ENCODE measurements around the gene FA2H. TPM values are rescaled to one million over a fixed set of nuclear protein-coding genes. Genes with fewer than 3 reads are reported as not detected.
"Not testable (repeated sequence)": the region's sequence is repeated elsewhere in the genome, so short reads cannot be mapped to it uniquely, and the experiment has no call there.

The FA2H gene
- polyA plus RNA-seq, 4 donors: 6.7 to 17.8 (median 10.6) TPM

DNA sequence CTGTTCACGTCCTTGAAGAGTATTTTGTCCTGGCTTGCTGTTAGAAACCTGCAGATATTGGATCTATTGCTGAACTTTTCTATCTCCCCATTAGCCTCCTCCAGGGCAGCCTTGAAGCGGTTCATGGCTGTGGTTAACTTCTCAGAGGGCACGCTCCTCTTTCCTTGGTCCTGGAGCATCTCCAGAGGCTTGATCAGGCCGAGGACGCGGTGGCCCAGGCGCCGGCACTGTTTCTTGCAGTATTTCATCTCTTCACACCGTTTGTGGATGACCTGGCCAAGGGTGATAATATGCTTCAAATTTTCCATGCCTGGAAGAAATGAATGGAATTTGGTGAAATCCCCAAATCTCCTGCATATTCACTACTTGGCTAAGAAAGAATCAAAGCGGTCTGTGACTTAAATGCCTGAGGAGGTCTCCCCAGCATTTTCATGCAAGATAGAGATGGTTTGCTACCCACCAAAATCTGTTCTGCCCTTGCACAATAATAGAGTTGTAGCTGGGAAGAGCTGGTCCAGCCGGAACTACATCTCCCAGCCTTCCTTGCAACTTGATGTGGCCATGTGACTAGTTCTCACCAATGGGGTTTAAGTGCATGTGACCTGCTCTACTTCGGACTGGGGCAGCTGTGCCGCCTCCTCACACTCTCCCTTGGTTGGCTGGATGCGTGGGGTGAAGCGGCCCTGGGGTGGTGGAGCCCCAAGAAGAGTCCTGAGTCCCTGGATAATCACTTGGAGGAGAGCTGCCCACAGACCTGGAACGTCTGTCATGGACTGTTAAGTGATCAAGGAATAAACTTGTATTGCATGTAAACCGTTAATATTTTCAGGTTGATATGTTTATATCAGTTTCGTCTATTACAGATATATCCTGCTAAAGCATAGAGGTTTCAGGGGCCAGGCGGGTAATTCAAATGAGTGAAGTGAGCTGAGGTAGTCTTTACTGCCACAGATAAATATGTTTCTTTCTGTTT, 78.9 kb downstream of the FA2H start:
- H3K27ac ChIP-seq (ENCODE audit: low read depth in 1 of 3, low read length in 2 of 3): no peak overlapping the region
- no peak for FAIRE-seq

DNA sequence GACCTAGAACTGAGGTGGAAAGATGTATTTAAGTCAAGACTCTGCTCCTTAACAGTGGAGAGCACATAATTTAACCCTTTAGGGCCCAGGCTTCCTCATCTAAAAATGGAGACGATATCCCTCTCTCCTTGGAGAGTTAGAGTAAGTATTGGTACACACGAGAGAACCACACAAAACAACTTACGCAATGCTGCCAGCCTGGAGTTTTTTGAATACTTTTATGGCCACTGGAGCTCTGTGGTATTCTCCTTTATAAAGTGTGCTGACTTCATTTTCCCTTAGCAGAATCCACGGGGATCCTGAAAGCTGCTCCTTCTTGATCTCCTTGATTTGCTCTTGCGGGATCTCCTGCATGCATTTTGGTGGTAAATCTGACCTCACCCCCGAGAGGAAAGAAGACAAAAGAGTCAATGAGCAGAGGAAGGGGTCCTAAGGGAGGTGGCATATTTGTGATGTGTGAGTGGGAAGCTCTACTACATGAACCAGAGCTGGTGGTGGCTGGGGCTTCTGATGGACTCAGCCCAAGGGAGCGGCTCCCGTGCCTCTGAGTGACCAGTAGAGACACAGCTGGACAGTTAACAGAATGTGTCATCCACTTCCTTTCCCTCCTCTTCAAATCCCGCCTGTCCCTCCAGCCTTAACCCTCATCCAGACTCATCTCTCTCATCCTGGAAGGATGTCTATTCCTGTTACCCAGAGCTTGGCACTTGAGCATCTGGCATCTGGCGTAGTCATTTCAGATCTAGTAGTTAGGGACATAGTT, 83.3 kb downstream of the FA2H start:
- no peaks in the 10 kb centered on the region for H3K9me3 ChIP-seq (ENCODE audit: control insufficient read depth in 2 of 2, insufficient read depth in 1 of 2, low read depth in 1 of 2, low read length in 1 of 2)
- H3K4me1 ChIP-seq (ENCODE audit: control insufficient read depth in 3 of 3, insufficient read depth in 2 of 3, low read depth in 1 of 3, low read length in 2 of 3): peaks cover 0 to 3% (median under 1%) of the 10 kb centered on the region in 3 donors
- 85 to 97% (median 95%) methylated on average over 10 of the region's 10 CpGs for WGBS, 3 donors
- FAIRE-seq: no peak
- peaks cover 12 to 19% (median 14%) of the 10 kb centered on the region in 3 donors for H3K36me3 ChIP-seq (ENCODE audit: control insufficient read depth in 3 of 3, insufficient read depth in 2 of 3, low read depth in 1 of 3, low read length in 3 of 3)
- no peaks in the 10 kb centered on the region for H3K27me3 ChIP-seq (ENCODE audit: control insufficient read depth in 3 of 3, insufficient read depth in 3 of 3, low read length in 3 of 3)
- H3K27ac ChIP-seq (ENCODE audit: low read depth in 1 of 3, low read length in 2 of 3): no peak overlapping the region
- no peak overlapping the region for H3K4me3 ChIP-seq (ENCODE audit: low read depth in 1 of 3, low read length in 3 of 3)
- DNase-seq: no peak

More for the DNA sequence above, 78.9 kb downstream of the FA2H start:
- Histone ChIP-seq H3K9me3 (ENCODE audit: control insufficient read depth in 2 of 2, insufficient read depth in 1 of 2, low read depth in 1 of 2, low read length in 1 of 2) (no peaks in the 10 kb centered on the region), H3K4me3 (ENCODE audit: low read depth in 1 of 3, low read length in 3 of 3) (peak overlapping the region in 2 of 3 donors; percentile 32 to 46), H3K27me3 (ENCODE audit: control insufficient read depth in 3 of 3, insufficient read depth in 3 of 3, low read length in 3 of 3) (no peaks in the 10 kb centered on the region), H3K4me1 (ENCODE audit: control insufficient read depth in 3 of 3, insufficient read depth in 2 of 3, low read depth in 1 of 3, low read length in 2 of 3) (peaks cover 0 to 5% (median 3%) of the 10 kb centered on the region in 3 donors), H3K36me3 (ENCODE audit: control insufficient read depth in 3 of 3, insufficient read depth in 2 of 3, low read depth in 1 of 3, low read length in 3 of 3) (peaks cover 9 to 16% (median 12%) of the 10 kb centered on the region in 3 donors)
- peak; percentile 90 to 95 for DNase-seq
- 49 to 53% (median 53%) methylated on average over 19 of the region's 19 CpGs for WGBS, 3 donors

DNA sequence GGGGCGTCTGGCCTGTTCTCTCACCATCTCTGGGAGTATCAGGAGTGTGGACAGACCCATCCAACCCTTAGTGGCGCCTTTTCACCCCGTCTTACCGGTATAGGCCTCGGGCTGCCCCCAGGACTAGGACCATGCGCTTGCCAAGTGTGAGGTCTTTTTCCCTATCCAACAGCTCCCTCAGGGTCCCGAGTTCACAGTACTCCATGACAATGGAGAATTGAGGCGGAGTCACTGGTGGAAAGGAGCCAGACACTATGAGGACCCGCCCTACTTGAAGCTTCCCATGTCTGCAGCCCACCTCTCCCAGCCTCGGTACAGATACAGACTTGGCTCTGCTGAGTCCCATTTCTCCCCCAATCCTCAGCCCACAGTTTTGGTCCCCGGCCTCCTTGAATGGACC, 92.1 kb downstream of the FA2H start:
- H3K27me3 ChIP-seq (ENCODE audit: control insufficient read depth in 3 of 3, insufficient read depth in 3 of 3, low read length in 3 of 3): no peaks in the 10 kb centered on the region
- H3K4me3 ChIP-seq (ENCODE audit: low read depth in 1 of 3, low read length in 3 of 3): no peak overlapping the region
- no peak for FAIRE-seq
- H3K9me3 ChIP-seq (ENCODE audit: control insufficient read depth in 2 of 2, insufficient read depth in 1 of 2, low read depth in 1 of 2, low read length in 1 of 2): no peaks in the 10 kb centered on the region
- H3K4me1 ChIP-seq (ENCODE audit: control insufficient read depth in 3 of 3, insufficient read depth in 2 of 3, low read depth in 1 of 3, low read length in 2 of 3): no peaks in the 10 kb centered on the region
- DNase-seq: no peak
- WGBS, 3 donors: 89 to 91% (median 91%) methylated on average over 11 of the region's 11 CpGs
- H3K27ac ChIP-seq (ENCODE audit: low read depth in 1 of 3, low read length in 2 of 3): no peak overlapping the region
- H3K36me3 ChIP-seq (ENCODE audit: control insufficient read depth in 3 of 3, insufficient read depth in 2 of 3, low read depth in 1 of 3, low read length in 3 of 3): peaks cover 6 to 37% (median 7%) of the 10 kb centered on the region in 3 donors

- H3K36me3 ChIP-seq (ENCODE audit: control insufficient read depth in 3 of 3, insufficient read depth in 2 of 3, low read depth in 1 of 3, low read length in 3 of 3): peaks cover 6 to 45% (median 14%) of the 10 kb centered on the region in 3 donors
- H3K4me3 ChIP-seq (ENCODE audit: low read depth in 1 of 3, low read length in 3 of 3): no peak overlapping the region
- no peaks in the 10 kb centered on the region for H3K4me1 ChIP-seq (ENCODE audit: control insufficient read depth in 3 of 3, insufficient read depth in 2 of 3, low read depth in 1 of 3, low read length in 2 of 3)
- no peak overlapping the region for H3K27ac ChIP-seq (ENCODE audit: low read depth in 1 of 3, low read length in 2 of 3)
- FAIRE-seq: no peak
- no peak for DNase-seq
- H3K9me3 ChIP-seq (ENCODE audit: control insufficient read depth in 2 of 2, insufficient read depth in 1 of 2, low read depth in 1 of 2, low read length in 1 of 2): no peaks in the 10 kb centered on the region
- 80 to 90% (median 89%) methylated on average over 6 of the region's 6 CpGs for WGBS, 3 donors
- no peaks in the 10 kb centered on the region for H3K27me3 ChIP-seq (ENCODE audit: control insufficient read depth in 3 of 3, insufficient read depth in 3 of 3, low read length in 3 of 3)
Observed at GRCh38 chr16:74680681-74681080, 93.9 kb downstream of the FA2H start.

DNA sequence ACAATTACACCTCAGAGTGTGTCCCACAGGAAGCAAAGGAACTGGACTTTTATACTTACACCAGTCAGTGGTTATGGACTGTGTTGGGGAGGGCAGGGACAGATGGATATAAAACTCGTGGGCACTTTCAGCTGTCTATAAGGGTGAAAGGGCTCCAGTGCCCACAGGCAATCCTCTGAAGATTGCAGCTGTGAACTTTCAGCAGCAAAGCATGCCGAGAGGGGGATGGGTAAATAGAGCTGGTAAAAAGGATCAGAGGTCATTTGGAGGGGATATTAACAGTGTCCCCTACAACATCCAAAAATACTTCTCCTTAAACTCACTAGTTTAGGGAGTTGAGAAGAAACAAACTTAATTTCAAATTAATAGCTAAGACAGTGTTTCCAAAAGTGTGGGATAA, 94.6 kb downstream of the FA2H start:
- Histone ChIP-seq H3K9me3 (ENCODE audit: control insufficient read depth in 2 of 2, insufficient read depth in 1 of 2, low read depth in 1 of 2, low read length in 1 of 2) (no peaks in the 10 kb centered on the region), H3K36me3 (ENCODE audit: control insufficient read depth in 3 of 3, insufficient read depth in 2 of 3, low read depth in 1 of 3, low read length in 3 of 3) (peaks cover 6 to 45% (median 18%) of the 10 kb centered on the region in 3 donors), H3K4me1 (ENCODE audit: control insufficient read depth in 3 of 3, insufficient read depth in 2 of 3, low read depth in 1 of 3, low read length in 2 of 3) (no peaks in the 10 kb centered on the region), H3K4me3 (ENCODE audit: low read depth in 1 of 3, low read length in 3 of 3) (no peak overlapping the region), H3K27me3 (ENCODE audit: control insufficient read depth in 3 of 3, insufficient read depth in 3 of 3, low read length in 3 of 3) (no peaks in the 10 kb centered on the region), H3K27ac (ENCODE audit: low read depth in 1 of 3, low read length in 2 of 3) (no peak overlapping the region)
- 14 to 44% (median 32%) methylated on average over 2 of the region's 2 CpGs for WGBS, 3 donors
- FAIRE-seq (no peak), DNase-seq (no peak)

DNA sequence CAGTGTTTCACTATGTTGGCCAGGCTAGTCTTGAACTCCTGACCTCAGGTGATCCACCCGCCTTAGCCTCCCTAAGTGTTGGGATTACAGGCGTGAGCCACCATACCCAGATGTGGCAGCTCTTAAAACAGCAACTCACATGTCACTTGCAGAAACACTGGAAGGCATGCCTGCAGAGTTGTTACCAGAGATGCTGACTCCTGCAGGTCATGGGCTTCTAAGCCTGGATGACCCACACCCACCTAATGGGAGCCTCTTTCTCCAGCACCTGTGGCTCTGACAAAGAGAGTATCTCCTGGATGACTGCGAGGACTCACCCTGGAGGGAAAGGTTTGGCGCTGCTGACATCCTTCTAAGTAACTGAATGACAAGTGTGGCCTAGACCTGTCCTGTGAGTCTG, 96.8 kb downstream of the FA2H start:
- DNase-seq (no peak), FAIRE-seq (no peak)
- 97 to 100% (median 99%) methylated on average over 4 of the region's 4 CpGs for whole genome bisulfite sequencing, 3 donors
- Histone ChIP-seq H3K9me3 (ENCODE audit: control insufficient read depth in 2 of 2, insufficient read depth in 1 of 2, low read depth in 1 of 2, low read length in 1 of 2) (no peaks in the 10 kb centered on the region), H3K27me3 (ENCODE audit: control insufficient read depth in 3 of 3, insufficient read depth in 3 of 3, low read length in 3 of 3) (no peaks in the 10 kb centered on the region), H3K4me3 (ENCODE audit: low read depth in 1 of 3, low read length in 3 of 3) (no peak overlapping the region), H3K27ac (ENCODE audit: low read depth in 1 of 3, low read length in 2 of 3) (no peak overlapping the region), H3K4me1 (ENCODE audit: control insufficient read depth in 3 of 3, insufficient read depth in 2 of 3, low read depth in 1 of 3, low read length in 2 of 3) (no peaks in the 10 kb centered on the region), H3K36me3 (ENCODE audit: control insufficient read depth in 3 of 3, insufficient read depth in 2 of 3, low read depth in 1 of 3, low read length in 3 of 3) (peaks cover 13 to 50% (median 19%) of the 10 kb centered on the region in 3 donors)

DNA sequence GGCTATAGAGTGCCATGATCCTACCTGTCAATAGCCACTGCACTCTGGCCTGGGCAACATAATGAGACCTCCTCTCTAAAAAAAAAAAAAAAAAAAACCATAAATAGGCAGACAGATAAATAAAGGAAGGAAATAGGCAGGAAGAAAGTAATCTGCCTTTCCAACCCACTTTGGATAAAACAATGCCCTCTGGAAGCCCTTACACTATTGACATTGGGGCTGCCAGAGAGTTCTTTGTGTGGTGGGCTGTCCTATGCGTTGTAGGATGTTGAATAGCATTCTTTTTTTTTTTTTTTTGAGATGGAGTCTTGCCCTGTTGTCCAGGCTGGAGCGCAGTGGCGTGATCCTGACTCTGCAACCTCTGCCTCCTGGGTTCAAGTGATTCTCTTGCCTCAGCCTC, 100.7 kb downstream of the FA2H start:
- Histone ChIP-seq H3K36me3 (ENCODE audit: control insufficient read depth in 3 of 3, insufficient read depth in 2 of 3, low read depth in 1 of 3, low read length in 3 of 3) (peaks cover 14 to 35% (median 18%) of the 10 kb centered on the region in 3 donors), H3K27ac (ENCODE audit: low read depth in 1 of 3, low read length in 2 of 3) (no peak overlapping the region), H3K27me3 (ENCODE audit: control insufficient read depth in 3 of 3, insufficient read depth in 3 of 3, low read length in 3 of 3) (no peaks in the 10 kb centered on the region), H3K4me1 (ENCODE audit: control insufficient read depth in 3 of 3, insufficient read depth in 2 of 3, low read depth in 1 of 3, low read length in 2 of 3) (no peaks in the 10 kb centered on the region), H3K9me3 (ENCODE audit: control insufficient read depth in 2 of 2, insufficient read depth in 1 of 2, low read depth in 1 of 2, low read length in 1 of 2) (no peaks in the 10 kb centered on the region), H3K4me3 (ENCODE audit: low read depth in 1 of 3, low read length in 3 of 3) (no peak overlapping the region)
- DNase-seq (no peak), FAIRE-seq (no peak)
- WGBS, 3 donors: 87 to 96% (median 90%) methylated on average over 3 of the region's 3 CpGs

DNA sequence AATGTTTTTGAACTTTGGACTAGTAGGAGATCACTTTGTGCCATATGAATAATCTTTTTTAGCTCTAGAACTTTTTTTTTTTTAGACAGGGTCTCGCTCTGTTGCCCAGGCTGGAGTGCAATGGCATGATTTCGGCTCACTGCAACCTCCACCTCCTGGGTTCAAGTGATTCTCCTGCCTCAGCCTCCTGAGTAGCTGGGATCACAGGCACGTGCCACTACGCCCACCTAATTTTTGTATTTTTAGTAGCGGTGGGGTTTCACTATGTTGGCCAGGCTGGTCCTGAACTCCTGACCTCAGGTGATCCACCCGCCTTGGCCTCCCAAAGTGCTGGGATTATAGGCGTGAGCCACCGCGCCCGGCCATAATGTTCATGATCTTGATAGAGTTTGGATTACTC, 105.7 kb downstream of the FA2H start:
- H3K4me3 ChIP-seq (ENCODE audit: low read depth in 1 of 3, low read length in 3 of 3); DNase-seq; H3K27me3 ChIP-seq (ENCODE audit: control insufficient read depth in 3 of 3, insufficient read depth in 3 of 3, low read length in 3 of 3); H3K9me3 ChIP-seq (ENCODE audit: control insufficient read depth in 2 of 2, insufficient read depth in 1 of 2, low read depth in 1 of 2, low read length in 1 of 2); FAIRE-seq; H3K4me1 ChIP-seq (ENCODE audit: control insufficient read depth in 3 of 3, insufficient read depth in 2 of 3, low read depth in 1 of 3, low read length in 2 of 3); H3K27ac ChIP-seq (ENCODE audit: low read depth in 1 of 3, low read length in 2 of 3): not testable (repeated sequence)
- H3K36me3 ChIP-seq (ENCODE audit: control insufficient read depth in 3 of 3, insufficient read depth in 2 of 3, low read depth in 1 of 3, low read length in 3 of 3): peaks cover 4 to 18% (median 9%) of the 10 kb centered on the region in 3 donors
- WGBS, 3 donors: 93 to 94% (median 94%) methylated on average over 10 of the region's 10 CpGs

All from small intestine (tissue), 7 donors.